Stimulated activated CD4-positive, alpha-beta T cell treated with anti-CD3 and anti-CD28 coated beads, Interleukin-12 subunit alpha, Interleukin-12 subunit beta, amount 100 ng/mL, for 48 hours (primary cell): ENCODE results near the gene ZBTB39.
A peak's percentile ranks its signal among the peaks of the same experiment; 100 is the strongest.
"Not testable (repeated sequence)": the region's sequence is repeated elsewhere in the genome, so short reads cannot be mapped to it uniquely, and the experiment has no call there.

Experiments
- DNase-seq, 3 donors: peaks; one replicate each; pipeline ENCODE4 v3.0.0-alpha.2; 2020; ENCODE audit warnings: low read depth in 2 of 3, low spot score in 1 of 3

The ZBTB39 gene

DNA sequence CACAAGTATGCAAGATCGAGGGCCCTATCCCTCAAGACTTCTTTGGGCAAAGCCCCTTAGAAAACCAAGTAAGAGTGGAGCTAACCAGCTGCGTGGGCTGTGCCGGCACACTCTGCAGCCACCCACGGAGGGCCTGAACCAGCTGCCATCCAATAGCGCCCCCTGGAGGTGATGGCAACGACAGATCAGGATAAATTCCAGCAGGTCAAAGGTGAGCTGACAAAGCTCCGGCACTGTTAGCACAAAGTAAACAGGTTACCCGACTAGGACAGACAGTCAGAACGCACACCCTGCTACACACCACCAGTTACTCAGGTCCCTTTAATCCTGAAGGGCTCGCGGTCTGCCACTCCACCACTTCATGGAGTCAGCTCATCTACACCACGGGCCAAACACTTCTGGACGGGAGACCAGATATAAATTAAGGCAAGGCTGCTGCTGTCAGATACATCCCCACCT is 4.9 kb downstream of the ZBTB39 start:
- DNase-seq: peak; percentile 63 to 77 (median 72)

DNA sequence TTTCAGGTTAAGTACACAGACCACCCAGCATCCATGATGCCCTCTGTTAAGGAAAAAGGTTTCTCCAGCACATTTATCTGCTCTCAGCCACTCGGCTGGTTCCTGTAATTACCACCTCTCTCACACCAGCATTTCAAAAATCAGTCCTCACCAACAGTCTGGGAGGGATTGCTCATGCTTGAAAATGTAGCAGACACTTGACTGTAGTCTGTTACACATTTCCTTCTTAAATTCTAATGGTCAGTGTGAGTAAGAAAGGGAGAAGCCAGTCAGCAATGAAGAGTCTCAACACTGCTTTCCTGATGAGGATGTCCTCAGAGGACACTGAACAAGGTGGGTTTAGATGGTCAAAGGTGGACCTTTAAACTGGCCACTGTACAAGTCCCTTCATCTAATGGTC is 6.0 kb downstream of the ZBTB39 start:
- DNase-seq: no peak

- no peak for DNase-seq
Observed at GRCh38 chr12:56999456-56999855, 6.9 kb downstream of the ZBTB39 start.

DNA sequence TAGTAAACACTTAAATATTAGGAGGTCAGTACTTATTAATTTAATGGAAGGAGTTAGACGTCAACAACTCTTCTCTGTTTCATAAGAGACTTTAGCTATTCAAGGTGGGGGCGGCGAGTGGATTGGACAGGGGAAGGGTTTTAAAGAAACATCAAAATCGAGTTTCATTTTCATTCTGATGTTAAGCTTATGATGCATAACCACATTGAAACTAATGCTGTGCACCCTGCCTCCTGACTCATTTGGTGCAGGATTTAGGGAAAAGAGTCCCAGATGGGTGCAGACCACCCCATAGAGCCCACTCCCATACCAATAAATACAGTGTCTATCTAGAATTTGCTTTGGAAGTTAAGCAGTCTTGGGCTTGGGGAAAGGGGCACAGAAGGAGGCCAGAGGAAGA is 7.4 kb downstream of the ZBTB39 start:
- DNase-seq: peak; percentile 34 to 55 (median 47)

GRCh38 chr12:56998316-56998715 is 8.0 kb downstream of the ZBTB39 start:
- DNase-seq: no peak

DNA sequence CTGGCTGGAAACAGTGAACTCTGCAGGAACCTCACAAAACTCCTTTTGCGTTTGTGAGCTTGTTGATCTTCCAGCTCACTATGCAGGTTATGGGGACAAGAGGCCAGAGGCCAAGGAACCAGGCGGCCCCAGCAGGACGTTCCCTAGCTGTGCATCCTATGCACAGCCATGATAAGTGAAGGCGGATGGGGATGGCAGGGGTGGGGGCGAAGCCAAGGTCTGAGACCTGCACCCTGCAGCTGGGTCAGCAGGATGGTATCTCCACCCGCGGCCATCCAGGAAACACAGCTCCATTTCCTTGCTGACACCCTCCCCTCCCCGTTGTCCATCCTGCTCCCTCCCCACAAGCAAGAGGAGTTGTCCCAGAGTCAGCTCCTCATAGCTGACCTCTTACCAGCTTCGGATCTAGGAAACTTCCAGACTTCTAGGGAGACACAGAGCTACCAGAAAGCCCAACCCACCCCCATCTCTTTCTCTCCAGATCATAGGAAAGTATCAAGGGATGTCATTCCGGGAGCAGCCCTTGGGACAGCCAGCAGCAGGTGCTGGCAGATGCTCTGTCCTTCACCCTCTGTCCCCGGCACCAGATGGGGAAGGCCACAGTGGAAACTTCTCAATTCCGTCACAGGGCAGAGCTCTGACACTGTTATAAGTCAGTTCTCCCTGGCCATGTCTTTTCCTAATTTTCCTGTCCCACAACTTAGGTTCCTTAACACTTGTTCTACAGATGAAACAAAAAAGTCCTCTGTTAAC is 9.4 kb downstream of the ZBTB39 start:
- no peak for DNase-seq

DNA sequence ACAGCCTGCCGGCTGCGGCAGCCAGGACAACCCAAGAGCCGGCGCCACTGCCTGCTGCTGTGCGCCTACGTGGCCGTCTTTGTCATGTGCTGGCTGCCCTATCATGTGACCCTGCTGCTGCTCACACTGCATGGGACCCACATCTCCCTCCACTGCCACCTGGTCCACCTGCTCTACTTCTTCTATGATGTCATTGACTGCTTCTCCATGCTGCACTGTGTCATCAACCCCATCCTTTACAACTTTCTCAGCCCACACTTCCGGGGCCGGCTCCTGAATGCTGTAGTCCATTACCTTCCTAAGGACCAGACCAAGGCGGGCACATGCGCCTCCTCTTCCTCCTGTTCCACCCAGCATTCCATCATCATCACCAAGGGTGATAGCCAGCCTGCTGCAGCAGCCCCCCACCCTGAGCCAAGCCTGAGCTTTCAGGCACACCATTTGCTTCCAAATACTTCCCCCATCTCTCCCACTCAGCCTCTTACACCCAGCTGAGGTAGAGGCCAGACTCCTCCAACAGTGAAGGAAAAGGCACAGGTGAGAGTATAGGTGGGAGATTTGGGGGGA is 10.3 kb downstream of the ZBTB39 start:
- DNase-seq: no peak

DNA sequence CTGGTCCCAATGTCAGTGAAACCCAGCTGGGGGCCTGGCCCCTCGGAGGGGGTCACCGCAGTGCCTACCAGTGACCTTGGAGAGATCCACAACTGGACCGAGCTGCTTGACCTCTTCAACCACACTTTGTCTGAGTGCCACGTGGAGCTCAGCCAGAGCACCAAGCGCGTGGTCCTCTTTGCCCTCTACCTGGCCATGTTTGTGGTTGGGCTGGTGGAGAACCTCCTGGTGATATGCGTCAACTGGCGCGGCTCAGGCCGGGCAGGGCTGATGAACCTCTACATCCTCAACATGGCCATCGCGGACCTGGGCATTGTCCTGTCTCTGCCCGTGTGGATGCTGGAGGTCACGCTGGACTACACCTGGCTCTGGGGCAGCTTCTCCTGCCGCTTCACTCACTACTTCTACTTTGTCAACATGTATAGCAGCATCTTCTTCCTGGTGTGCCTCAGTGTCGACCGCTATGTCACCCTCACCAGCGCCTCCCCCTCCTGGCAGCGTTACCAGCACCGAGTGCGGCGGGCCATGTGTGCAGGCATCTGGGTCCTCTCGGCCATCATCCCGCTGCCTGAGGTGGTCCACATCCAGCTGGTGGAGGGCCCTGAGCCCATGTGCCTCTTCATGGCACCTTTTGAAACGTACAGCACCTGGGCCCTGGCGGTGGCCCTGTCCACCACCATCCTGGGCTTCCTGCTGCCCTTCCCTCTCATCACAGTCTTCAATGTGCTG is 11.0 kb downstream of the ZBTB39 start:
- no peak for DNase-seq

GRCh38 chr12:56994231-56994746 is 12.1 kb downstream of the ZBTB39 start:
- no peak for DNase-seq

GRCh38 chr12:56993346-56993745 is 13.0 kb downstream of the ZBTB39 start:
- DNase-seq: no peak

DNA sequence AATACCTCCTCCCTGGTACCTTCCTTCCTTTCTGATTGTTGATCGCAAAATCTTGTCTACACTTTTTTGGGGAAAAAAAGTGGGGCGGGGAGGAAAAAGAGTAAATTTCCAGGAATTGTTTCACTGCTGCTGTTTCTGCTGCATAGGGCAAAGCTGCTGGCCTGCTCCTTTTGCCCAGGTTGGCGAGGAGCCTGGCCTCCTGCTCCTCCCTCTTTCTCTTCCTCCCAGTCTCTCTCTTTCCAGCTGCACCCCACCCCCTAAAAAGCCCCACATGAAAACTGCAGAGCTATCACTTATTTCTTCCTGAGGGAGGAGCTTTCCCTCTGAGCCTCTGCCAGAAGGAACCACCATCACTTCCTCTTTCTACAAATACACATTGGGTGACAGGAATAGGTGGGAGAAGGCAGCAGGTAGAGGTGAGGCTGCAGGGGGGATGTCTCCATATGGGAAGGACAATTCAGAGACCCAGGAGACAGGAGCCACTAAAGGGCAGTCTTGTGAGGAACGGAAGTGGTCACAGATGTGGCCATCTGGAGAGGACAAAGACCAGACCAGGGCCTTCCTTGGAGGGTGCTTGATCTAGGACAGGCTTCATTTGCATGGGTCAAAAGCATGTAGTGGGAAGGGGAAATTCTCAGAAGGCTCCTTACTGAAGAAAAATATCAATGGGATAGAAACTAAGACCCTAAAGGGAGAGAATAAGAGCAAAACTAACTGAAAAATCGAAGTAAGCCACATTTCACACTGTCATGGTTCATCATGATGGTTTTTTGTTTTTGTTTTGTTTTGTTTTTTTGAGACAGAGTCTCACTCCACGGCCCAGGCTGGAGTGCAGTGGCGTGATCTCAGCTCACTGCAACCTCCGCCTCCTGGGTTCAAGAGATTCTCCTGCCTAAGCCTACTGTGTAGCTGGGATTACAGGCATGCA is 14.8 kb downstream of the ZBTB39 start:
- DNase-seq: no peak

DNA sequence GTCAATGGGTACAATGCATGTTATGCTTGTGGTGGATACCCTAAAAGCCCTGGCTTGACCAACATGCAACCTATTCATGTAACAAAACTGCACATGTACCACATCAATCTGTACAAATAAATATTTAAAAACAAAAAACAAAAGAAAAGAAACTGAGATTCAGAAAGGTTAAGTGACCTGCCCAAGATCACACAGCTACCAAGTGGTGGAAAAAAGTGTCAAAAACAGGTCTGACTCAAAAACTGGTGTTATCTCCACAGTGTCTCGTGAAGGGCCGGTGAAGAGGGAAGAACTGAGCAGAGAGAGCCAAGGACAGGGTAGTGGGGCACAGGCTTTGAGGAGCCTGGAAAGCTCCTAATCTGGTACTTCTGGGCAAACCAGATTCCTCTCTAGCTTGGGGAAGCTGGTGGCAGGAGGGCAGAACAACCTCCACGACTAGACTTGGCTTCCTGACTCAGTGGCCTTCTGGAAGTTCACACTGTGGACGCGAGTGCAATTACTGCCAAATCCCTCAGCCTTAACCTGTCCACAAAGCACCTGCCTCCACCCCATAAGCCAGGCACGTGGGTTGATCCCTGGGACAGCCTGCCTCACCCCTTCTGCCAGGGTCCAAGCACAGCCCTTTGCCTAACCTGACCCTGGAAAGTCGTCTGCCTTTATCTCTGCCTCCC is 15.6 kb downstream of the ZBTB39 start:
- no peak for DNase-seq

- no peak for DNase-seq
Observed at GRCh38 chr12:56989861-56990610, 16.3 kb downstream of the ZBTB39 start.

DNA sequence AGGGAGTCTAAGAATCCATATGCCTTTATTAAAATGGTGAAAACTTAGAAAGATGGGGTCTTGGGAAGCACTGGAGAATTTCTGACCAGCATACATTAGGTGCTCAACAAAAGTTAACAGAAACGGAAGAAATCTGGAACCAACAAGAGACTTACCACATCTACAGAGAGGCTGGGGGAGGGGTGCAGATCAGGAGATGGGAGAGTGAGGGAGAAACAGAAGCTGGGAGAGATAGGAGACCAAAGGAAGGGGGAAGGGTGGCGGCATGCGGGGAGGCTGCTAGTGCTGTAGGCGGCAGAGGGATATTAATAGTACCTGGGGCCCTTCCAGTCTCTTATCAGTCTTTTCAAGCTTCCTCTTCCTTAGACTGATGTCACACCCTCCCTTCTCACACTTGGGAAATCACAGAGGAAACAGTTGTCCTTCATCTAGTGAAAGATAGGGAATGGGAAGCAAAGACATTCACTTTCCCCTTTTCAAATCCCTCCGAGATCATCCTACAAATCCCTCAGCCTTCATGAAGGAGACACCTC is 18.1 kb downstream of the ZBTB39 start:
- DNase-seq: no peak

DNA sequence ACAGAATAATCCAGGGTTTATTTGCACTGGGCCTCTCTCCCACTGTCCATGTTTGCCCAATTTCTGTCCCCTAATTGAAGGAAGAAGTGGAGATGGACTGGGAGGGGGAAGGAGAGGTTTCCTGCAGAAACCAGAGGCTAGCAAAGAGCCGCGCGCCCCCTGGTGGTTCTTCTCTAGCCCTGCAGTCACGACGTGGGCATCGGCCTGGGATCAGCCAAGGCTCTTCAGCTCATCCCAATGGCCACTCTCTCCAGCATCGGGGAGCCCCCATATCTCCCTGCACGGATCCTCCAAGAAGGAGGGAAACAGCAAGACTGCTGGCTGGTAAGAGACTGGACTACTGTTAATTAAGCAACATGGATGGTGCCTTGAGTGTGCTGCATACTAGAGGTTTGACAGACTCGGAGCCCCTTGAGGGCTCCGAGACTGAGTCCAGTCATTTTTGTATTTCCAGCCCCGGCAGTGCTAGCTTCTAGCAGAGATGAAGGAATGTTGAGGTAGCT is 18.7 kb downstream of the ZBTB39 start:
- peak; percentile 59 to 71 (median 65) for DNase-seq

GRCh38 chr12:56987011-56987410 is 19.3 kb downstream of the ZBTB39 start:
- DNase-seq: no peak

GRCh38 chr12:56985714-56986113 is 20.6 kb downstream of the ZBTB39 start:
- DNase-seq: not testable (repeated sequence)

DNA sequence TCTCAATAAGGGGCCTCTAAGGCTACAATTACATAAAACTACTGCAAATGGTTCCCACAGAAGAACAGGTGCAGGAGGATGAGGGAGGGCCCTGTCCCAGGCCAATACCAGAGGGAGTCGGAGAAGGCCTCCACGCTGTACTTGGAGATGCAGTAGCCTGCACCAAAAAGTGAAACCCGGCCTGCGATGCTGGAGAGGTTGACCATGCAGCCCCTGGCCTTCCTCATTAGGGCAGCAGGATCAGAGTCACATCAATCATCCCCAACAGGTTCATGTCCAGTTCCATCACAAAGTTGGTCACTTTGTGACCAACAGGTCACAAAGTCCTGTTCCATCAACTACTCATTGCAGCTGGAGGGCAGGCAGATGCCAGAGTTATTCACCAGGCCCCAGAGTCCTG is 23.0 kb downstream of the ZBTB39 start:
- no peak for DNase-seq

DNA sequence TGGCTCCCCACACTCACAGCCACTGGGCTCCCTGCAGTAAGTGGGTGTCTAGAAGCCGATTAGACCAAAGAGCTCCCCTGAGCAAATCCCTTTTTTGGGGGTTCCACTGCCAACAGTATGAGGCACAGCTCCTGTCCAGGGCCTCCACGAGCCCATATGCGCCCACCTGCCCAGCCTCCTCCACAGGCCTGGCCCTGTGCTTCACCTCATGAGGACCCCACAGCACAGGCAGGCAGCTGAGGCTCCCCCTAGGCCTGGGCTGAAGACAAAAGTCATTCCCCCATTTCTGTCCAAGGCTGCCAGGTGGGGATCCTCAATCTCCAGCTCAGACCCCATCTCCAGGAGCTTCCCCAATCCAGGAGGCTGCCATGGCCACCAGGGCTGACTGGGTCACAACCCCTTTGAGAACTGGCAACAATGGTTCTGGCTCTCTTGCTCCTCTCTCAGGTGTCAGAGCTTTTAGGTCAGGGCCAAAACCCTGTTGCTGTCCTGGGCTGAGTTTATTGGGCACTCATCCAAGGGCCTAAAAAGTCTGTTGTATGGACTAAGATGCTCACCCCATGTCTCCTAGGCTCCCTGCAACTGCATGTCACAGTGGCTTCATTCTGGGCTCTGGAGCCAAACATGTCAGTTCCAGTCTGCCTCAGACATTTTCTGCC is 23.6 kb downstream of the ZBTB39 start:
- not testable (repeated sequence) for DNase-seq
